Ishikawa (cell line): ENCODE data around the gene SLC9A9.

Experiments used
- CREB1 ChIP-seq: IDR thresholded peaks from 2 replicates; pipeline ENCODE4 v1.6.1; 2012; ENCODE audit warnings: low read depth
- EP300 ChIP-seq: IDR thresholded peaks from 2 replicates; pipeline ENCODE4 v1.6.1; 2012; ENCODE audit warnings: borderline replicate concordance
- RAD21 ChIP-seq: IDR thresholded peaks from 2 replicates; pipeline ENCODE4 v1.6.1; 2012; ENCODE audit warnings: low read depth
- TAF1 ChIP-seq: IDR thresholded peaks from 2 replicates; pipeline ENCODE4 v1.6.1; 2012; ENCODE audit warnings: low read depth, mild to moderate bottlenecking
- TCF12 ChIP-seq: IDR thresholded peaks from 2 replicates; pipeline ENCODE4 v1.6.1; 2012; ENCODE audit warnings: low read depth
- USF1 ChIP-seq: IDR thresholded peaks from 2 replicates; pipeline ENCODE4 v1.6.1; 2012
- YY1 ChIP-seq: IDR thresholded peaks from 2 replicates; pipeline ENCODE4 v1.6.1; 2012; ENCODE audit warnings: low read depth
- ZBTB7A ChIP-seq: IDR thresholded peaks from 2 replicates; pipeline ENCODE4 v1.6.1; 2012; ENCODE audit warnings: low read depth
- TF ChIP-seq, protein P1 (sequence below): IDR thresholded peaks from 2 replicates; pipeline ENCODE4 v1.6.1; 2012

DNA sequence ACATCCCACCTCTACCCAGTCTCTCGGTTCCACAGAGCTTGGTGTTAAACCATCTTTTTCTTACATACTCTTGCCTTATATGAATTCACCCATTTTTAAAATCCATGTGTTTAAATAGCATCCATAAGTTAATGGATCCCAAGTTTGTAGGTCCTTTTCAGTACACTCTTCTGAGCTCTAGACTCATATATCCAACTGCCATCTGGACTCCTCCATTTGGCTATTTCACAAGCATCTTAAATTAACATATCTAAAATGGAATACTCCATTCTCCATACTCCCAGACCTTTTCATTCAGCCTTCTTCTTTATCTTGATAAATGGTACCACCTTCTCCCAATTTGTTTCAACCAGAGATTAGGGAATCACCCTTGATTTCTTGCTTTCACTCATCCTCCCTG lies 615.3 kb downstream of the SLC9A9 start:
- no peak for TF ChIP-seq EP300
- TF ChIP-seq YY1, result no peak
- TF ChIP-seq, protein P1, sequence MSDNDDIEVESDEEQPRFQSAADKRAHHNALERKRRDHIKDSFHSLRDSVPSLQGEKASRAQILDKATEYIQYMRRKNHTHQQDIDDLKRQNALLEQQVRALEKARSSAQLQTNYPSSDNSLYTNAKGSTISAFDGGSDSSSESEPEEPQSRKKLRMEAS, result no peak
- no peak for TF ChIP-seq TAF1
- no peak for TF ChIP-seq RAD21
- no peak for TF ChIP-seq USF1
- no peak for TF ChIP-seq ZBTB7A
- TF ChIP-seq CREB1, result no peak
- no peak for TF ChIP-seq TCF12
